HG03520 (cell line): ENCODE results near the gene GIPC2.
"Not testable (repeated sequence)": the region's sequence is repeated elsewhere in the genome, so short reads cannot be mapped to it uniquely, and the experiment has no call there.

Source experiments
- ATAC-seq: cut with Tn5 transposase; IDR thresholded peaks from one replicate; pipeline ENCODE4 v1.9.1; 2021; ENCODE audit warnings: mild to moderate bottlenecking, moderate library complexity; ENCODE audit not compliant: unreplicated experiment

GIPC2 gene

DNA sequence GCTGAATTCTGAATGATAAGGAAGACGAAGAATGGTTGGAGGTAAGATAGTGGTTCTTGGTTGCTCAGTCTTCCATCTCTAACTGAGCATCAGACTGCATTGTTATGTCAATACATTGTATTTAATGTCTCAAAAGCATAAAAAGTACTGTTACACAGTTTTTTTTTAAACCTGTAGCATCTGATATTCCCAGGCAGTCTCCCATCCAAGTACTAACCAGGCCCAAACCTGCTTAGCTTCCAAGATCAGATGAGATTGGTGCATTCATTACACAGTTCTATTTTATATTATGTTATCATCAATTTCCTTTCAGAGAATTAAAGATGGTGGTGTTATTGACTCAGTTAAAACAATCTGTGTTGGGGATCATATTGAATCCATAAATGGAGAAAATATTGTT is 48.9 kb downstream of the GIPC2 start:
- ATAC-seq: no peak

DNA sequence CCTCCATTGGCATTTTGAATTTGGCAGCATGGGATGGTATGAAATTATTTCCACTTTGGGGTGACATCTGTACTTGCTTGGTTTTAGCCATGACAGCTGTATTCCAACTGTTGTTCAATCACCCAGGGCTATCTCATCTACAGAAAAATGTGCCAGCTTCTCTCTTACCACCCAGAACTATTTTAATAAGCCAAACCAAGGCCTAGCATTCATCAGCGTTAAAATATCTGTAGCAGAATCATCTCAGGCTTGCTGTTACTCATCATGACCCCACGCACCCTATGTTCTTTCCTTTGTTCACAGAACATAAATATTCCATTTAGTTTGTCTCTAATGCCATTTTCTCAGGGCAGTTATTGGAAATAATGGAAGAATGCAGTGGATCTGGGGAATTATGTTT is 49.8 kb downstream of the GIPC2 start:
- ATAC-seq: no peak

DNA sequence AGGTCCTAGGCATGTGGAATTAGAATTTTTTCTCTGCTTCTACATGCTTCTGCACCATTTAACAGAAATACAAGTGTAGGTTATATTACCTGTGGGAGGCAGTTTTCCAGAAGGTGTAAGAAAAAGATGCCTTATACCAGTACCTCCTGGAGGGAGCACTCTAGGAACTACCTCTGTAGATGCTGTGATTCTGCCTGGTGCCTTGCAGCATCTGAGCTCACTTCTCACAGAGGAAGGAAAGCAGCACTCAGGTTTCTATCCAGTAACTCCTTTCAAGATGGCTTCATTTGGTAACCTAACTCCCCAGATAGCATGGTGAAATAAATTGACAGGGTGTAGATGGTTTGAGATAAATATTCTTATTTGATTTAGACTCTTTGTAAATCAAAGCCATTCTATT is 50.3 kb downstream of the GIPC2 start:
- no peak for ATAC-seq

DNA sequence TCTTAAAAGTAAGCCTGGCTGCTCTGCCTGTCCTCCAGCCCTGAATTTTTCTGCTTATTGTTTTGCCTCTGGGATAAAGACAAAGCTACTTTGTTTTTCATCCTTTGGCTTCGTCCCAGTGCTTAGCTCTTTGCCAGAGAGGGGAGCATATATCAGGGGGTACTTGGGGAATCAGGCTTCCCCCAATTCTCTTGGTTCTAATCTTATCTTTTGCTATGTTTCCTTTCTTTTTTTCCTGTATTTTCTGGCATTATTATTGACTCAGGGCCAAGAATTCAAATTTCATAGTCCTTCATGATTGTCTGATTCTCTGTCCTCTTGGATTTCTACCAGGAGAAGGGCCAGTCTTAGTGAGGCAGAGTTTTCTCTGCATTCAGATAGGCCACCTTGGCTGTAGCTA is 51.2 kb downstream of the GIPC2 start:
- no peak for ATAC-seq

DNA sequence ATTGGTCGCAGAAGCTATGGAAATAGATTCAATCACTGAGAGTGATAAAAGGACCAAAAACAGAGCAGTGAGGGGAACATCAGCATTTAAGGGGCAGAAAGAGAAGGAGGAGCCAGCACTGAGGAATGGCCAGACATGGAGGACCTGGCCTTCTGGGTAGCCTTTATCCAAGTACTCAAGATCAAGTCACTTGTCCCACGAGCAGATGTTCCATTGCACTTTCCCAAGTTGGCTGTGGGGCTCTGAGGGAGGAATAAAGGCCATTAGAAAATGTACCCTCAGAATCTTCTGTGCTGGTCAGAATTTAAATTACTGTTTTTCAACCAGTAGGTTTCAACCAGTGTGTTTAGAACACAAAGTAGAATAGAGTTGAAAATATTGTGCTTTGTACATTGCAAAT is 55.3 kb downstream of the GIPC2 start:
- no peak for ATAC-seq

DNA sequence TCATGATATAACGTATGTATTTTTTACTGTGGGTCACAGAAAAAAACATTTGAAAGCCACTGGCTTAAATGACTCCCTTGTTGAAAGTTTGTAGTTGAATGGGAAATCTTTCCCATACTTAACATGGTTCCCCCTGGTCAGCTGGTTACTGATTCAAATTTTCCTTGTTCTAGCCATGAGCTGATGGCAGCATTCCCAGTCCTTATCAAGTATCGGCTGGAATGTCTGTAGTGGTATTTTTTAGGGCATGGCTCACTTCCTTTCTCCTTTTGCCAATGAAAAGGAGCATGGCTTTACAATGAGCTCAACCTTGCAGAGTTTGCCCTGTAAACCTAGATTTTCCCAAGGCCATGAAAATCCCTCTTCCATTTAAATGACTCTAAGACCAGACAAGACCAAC is 55.7 kb downstream of the GIPC2 start:
- ATAC-seq: no peak

DNA sequence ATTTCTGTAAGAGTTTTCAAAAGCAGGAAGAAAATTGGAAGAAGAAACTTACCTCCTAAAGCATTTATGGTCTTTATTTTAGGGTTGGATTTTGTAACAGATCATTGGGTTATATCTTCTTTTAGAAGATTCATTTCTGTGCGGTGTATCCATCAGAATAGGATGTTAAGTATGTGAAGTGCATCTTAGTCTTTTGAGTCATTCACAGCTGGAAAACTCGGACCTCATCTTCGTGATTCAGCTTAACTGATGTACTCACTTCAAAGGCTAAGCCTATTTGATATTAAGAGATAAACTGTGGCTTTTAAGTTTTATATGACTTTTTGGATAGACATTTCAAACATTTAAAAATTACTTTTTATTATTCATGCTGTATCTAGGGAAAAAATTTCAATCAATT is 56.3 kb downstream of the GIPC2 start:
- no peak for ATAC-seq

DNA sequence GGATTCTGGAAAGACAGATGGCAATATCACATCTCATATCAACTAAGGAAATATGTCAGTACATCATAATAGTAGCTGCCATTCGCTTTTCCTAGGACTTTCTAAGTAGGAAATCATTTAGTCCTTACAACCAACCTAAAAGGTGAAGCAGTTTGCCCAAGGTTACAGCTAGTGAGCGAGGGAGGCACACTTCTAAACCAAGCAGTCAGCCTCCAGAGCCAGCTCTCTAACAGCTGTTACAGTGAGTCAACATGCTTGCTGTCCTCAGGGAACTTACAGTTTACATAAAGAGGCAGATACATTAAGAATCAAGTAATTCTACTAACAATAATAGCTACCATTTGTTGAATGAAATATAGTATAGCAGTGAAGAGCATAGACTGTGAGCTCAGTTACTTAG is 57.1 kb downstream of the GIPC2 start:
- no peak for ATAC-seq

DNA sequence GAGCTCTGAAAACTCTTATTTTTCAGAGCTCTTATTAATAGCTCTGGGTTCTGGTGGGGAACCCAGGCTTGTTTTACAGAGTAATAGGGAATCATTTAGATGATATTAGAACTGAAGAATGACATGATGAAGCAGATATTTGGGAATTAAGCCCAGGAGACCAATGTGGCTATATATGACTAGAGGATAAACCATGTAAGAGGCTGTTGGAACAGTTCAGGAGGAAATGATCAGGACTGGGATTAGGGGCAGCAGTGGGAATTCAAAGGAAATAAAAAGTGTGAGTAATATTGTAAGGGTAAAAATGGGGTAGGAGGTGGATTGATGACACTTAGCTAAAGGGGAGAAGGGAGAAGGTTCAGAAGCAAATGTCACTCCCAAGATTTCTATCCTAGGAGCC is 58.6 kb downstream of the GIPC2 start:
- no peak for ATAC-seq

DNA sequence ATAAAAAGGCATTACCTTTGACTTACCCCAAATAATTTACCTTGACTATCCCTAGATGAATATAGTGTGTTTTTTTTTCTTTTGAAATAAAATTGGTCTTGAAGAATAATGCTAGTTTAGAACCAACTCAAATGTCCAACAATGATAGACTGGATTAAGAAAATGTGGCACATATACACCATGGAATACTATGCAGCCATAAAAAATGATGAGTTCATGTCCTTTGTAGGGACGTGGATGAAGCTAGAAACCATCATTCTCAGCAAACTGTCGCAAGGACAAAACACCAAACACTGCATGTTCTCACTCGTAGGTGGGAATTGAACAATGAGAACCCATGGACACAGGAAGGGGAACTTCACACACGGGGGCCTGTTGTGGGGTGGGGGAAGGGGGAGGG is 63.9 kb downstream of the GIPC2 start:
- ATAC-seq: not testable (repeated sequence)

DNA sequence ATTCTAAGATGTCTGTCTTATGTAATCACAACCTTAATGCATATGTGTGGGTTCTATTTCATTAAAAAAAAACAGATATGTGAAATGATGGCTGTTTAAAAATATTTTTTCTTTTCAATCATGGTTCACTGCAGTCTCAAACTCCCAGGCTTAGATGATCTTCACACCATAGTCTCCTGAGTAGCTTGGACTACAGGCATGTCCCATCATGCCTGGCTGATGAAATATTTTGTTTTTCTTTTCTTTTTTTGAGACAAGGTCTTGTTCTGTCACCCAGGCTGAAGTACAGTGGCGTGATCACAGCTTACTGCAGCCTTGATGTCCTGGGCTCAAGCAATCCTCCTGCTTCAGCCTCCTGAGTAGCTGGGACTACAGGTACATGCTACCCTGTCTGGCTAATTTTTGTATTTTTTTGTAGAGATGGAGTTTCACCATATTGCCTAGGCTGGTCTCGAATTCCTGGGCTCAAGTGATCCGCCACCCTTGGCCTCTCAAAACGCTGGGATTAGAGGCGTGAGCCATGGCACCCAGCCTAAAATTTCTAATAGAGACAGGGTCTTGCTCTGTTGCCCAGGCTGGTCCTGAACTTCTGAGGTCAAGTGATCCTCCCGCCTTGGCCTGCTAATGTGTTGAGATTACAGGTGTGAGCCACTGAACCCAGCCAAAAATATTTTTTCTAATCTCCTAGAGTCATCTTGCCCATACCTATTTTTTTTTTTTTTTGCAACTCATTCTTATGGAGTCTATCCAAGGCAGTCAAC is 67.6 kb downstream of the GIPC2 start:
- no peak for ATAC-seq

DNA sequence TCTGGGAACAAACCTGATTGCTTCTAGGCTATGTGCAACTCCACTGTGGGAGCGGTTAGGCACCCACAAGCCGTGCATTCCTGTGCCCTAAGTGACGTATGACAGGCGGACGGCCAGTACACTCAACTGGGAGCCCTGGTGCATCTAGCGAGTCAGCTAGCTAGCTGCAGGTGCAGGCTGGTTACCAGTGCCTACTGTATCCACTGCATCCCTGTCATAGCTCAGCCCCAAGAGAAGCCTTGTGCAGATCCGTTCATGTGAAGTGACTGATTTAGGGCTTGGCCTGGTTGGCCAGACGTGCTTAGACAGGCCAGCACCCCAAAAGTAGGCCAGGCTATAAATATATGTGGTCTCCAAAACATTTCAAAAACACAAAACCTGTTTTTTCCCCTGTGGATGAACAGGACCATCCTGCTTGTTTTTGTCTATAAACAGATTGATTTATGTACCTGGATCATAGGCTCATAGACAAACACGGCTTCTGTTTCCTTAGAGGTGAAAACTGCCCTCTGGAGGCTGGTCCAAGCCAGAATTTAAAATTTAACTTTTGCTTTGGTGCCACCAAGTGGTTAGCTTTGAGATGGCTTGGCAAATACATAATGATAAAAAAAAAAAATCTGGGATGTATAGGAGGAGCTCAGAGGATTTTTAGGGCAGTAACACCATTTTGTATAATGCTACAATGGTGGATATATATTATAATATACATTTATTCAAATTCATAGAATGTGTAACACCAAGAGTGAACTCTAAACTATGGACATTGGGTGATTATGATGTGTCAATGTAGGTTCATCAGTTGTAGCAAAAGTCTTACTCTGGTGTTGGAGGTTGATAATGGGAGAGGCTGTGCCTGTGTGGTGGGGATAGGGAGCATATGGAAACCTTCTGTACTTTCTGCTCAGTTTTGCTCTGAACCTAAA is 68.5 kb downstream of the GIPC2 start:
- ATAC-seq: peak; percentile 89

DNA sequence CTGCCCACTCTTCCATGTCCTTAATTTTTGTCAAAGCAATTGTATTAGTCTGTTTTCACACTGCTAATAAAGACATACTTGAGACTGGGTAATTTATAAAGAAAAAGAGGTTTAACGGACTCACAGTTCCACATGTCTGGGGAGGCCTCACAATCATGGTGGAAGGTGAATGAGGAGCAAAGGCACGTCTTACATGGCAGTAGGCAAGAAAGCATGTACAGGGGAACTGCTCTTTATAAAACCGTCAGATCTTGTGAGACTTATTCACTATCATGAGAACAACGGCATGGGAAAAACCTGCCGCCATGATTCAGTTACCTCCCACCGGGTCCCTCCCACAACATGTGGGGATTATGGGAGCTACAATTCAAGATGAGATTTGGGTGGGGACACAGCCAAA is 74.7 kb downstream of the GIPC2 start:
- ATAC-seq: not testable (repeated sequence)

DNA sequence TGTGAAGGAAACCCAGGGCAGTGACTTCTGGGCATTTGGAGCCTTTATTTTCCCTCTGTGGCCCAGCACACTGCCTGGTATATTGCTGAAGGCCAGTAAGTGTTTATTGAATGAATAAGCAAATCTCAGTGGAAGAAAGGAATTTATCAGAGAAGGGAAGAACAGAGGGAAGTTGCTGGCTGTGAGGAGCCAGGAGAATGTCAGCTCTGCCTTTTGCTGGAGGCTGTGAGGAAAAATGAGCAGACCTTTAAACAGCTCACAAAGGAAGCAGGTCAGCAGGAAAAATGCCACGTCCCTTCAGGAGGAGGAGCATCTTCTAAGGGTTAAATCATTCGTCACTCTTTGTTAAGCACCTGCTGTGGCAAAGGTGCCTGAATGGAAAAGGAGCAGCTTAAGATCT is 75.9 kb downstream of the GIPC2 start:
- no peak for ATAC-seq

DNA sequence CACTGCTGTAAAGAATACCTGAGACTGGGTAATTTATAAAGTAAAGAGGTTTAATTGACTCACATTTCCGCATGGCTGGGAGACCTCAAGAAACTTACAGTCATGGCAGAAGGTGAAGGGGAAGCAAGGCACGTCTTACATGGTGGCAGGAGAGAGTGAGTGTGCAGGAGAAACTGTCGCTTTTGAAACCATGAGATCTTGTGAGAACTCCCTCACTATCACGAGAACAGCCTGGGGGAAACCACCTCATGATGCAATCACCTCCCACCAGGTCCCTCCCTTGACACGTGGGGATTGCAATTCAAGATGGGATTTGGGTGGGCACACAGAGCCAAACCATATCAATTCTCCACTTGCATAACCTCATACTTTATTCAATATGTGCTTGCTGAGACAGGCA is 76.6 kb downstream of the GIPC2 start:
- no peak for ATAC-seq

DNA sequence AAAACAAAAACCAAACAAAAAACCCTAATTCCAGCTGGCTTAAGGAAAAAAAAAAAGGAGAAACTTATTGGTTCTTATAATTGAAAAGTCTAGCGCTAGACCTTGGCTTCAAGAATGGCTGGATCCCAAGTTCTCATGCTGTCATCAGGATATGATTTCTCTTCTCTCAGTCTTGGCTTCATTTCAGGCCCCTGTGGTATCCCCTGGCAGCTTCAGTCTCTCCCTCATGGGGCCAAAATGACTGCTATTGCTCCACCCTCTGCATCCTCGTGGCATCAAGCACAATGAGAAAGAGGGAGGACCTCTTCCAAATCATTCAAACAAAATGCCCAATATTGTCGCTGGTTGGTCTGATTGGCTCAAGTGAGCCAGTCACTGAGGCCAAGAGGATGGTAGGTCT is 80.7 kb downstream of the GIPC2 start:
- no peak for ATAC-seq

DNA sequence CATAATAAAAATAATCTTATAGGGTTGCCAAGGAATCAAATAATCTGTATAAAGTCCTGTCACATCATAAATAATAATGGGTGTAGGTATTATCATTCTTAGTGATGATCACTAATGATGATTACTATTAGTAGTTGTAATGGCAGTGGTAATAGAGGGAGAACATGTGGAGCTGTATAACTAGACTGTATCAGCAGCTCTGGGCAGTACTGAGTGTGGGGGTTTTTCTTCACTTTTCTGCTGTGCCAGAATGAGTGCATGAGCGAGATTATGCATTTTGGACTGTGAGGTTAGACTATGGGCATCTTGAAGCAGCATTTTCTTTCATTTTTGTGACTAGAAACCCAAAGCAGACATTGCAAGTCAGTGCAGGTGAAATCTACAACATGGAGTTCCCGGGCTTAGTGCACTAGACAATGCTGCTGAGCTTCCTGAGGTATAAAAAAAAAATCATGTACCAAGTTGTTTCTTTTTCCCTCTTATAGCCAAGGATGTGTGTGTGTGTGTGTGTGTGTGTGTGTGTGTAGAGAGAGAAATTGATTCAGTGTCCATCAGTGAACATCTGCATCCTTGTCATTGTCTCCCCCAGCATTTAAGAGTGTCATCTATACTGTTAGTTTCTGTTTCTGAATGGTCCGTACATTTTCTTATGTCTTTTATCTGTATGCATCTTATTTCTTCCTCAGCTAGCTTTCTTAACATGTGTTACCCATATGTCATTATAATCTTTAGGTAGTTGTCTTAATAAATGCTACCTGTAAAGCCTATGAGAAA is 86.6 kb downstream of the GIPC2 start:
- no peak for ATAC-seq

DNA sequence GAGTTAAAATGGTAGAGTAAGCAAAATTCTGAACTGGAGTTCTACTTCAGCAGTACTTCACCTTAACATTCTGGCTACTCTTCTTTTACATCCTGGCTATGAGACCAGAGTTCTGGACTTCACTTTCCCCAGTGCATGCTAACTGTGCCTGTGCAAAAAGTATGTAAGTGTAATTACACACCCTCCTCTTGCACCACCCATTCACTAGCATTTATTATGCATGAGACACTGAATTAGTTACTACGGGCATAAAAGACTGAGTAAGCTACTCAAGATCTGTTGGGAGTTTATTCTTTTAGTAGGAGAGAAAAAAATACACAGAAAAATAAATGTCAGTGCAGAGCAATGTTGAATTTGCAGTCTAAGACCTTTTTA is 87.2 kb downstream of the GIPC2 start:
- no peak for ATAC-seq

DNA sequence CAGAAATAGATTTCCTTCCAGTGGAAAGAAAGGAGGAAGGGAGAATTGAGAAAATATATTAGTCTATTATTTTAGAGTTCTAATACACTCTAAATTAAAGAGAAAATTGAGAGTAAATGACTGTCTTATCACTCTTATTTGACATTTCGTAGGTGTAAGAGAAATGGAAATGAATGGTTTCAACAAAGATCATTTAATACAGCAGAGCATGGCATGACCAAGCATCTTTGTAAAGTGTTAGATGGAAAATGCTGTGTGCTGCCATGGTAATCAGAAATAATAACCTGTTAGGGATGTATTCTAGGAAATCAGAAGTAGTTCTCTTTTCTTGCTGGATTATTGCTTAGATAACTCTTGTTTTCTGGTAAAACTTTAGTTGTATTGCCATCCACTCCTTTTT is 90.9 kb downstream of the GIPC2 start:
- ATAC-seq: no peak

DNA sequence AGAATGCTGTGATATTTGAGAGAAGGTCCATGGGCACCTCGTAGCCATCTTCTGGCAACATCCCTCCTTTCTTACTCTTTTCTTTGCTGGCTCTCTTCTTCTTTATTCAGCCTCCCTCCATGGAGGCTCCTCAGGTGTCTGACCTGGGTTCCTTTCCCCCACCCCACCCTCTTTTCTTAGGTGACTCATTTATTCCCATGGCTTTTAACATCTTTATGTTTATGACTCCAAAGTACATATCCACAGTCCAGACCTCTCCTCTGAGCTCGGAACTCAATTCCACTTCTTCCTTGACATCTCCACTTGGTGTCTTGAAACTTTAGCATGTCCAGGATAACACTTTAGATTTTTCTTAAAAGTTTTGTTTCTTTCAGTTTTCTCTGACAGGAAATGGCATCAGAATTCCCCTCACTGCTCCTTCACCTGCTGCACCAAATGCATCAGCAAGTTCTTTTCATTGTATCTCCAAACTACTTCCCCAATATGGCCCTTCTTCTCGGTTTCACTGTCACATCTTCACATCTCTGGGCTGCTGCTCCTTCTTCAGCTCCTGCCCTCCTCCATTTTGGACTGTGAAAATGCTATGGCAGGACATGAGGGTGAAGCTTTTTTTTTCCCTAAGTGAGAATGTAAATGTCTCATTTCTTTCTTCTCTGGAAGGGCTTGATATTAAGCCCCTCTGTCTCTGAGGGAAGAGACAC is 95.9 kb downstream of the GIPC2 start:
- ATAC-seq: no peak

DNA sequence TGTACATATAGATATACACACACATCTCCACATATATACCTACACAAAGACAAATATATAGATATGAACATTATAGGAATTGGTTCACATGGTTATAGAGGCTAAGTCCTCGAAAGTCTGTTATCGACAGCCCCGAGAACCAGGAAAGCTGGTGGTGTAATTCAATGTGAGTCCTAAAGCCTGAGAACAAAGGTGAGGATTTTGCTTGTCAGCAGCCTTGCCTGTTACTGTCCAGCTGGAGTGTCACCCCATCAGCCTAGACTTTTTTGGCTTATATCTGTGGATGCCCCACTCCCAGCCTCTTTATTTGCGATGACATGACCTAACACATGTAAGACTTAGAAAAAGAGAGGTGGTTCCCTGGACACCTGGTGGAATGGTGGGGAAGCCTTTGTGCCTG is 97.0 kb downstream of the GIPC2 start:
- peak; percentile 15 for ATAC-seq
